Measurements from ENCODE around the gene CAMKK1. TPM values are rescaled to one million over a fixed set of nuclear protein-coding genes. Genes with fewer than 3 reads are reported as not detected.

The CAMKK1 gene
- total and polyA plus RNA-seq, 2 donors from 2014 or later = 2.6 to 6.0 TPM

DNA sequence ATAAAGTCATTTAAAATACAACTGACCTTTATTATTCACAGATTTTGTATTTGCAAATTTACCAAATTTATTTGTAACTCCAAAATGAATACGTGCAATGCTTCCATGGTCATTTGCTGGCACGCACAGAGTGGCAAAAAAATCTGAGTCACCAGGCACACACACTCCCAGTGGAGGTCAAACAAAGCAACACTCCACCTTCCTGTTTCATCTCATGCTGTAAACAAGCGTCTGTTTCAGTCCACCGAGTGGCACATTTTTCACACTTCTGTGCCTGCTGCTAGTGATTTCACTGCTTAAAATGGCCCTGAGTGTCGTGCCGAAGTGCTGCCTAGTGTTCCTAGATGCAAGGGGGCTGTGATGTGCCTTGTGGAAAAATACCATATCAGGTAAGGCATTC, 74.1 kb downstream of the CAMKK1 start:
- Histone ChIP-seq H3K9me3 (ENCODE audit: control insufficient read depth in 2 of 3, insufficient read depth in 1 of 3, low read length in 3 of 3) (no peaks in the 10 kb centered on the region), H3K27me3 (ENCODE audit: control insufficient read depth, insufficient read depth, low read length) (no peaks in the 10 kb centered on the region), H3K36me3 (ENCODE audit: control insufficient read depth in 2 of 3, insufficient read depth in 3 of 3, low read length in 3 of 3) (peaks cover 11 to 59% (median 35%) of the 10 kb centered on the region in 3 donors), H3K27ac (ENCODE audit: low read depth in 2 of 2, low read length in 2 of 2) (peak overlapping the region in 1 of 2 donors; percentile 44), H3K4me1 (ENCODE audit: control insufficient read depth in 2 of 3, insufficient read depth in 2 of 3, low read depth in 1 of 3, low read length in 3 of 3) (no peaks in the 10 kb centered on the region), H3K9ac (ENCODE audit: low read length in 3 of 3) (no peak overlapping the region), H3K4me3 (ENCODE audit: low read length in 3 of 3) (no peak overlapping the region)
- no peak for TF ChIP-seq CTCF (IDR thresholded peaks at IDR 0.05; ENCODE audit: borderline replicate concordance, extremely low read depth, insufficient read depth)
- FAIRE-seq (no peak), DNase-seq (no peak)
- intact Hi-C loops (cut with DNase I) = no loop called here

GRCh38 chr17:3817851-3818605, 74.8 kb downstream of the CAMKK1 start:
- Histone ChIP-seq H3K4me3 (ENCODE audit: low read length in 3 of 3) (no peak overlapping the region), H3K27ac (ENCODE audit: low read depth in 2 of 2, low read length in 2 of 2) (no peak overlapping the region)
- no peak for DNase-seq

DNA sequence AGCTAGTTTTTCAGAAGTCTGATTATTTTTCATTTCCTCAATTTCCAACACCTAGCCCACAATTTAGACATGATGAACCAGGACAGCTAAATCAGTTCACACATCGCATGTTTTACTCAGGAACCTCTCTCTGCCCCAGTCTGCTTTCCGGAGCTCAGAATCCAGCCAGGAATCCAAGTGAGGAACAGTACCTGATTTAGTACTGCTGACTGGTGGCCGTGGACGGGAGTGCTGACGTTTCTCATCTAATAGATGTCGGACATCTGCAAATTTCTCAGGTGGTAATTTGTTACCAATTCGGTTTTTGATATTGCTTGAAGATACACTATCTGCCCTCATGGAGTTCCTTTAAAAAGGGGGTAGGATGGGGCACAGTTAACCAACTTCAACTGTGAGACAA, 76.9 kb downstream of the CAMKK1 start:
- Histone ChIP-seq H3K9me3 (ENCODE audit: control insufficient read depth in 2 of 3, insufficient read depth in 1 of 3, low read length in 3 of 3) (no peaks in the 10 kb centered on the region), H3K4me3 (ENCODE audit: low read length in 3 of 3) (no peak overlapping the region), H3K27me3 (ENCODE audit: control insufficient read depth, insufficient read depth, low read length) (no peaks in the 10 kb centered on the region), H3K36me3 (ENCODE audit: control insufficient read depth in 2 of 3, insufficient read depth in 3 of 3, low read length in 3 of 3) (peaks cover 14 to 61% (median 27%) of the 10 kb centered on the region in 3 donors), H3K27ac (ENCODE audit: low read depth in 2 of 2, low read length in 2 of 2) (no peak overlapping the region), H3K9ac (ENCODE audit: low read length in 3 of 3) (no peak overlapping the region), H3K4me1 (ENCODE audit: control insufficient read depth in 2 of 3, insufficient read depth in 2 of 3, low read depth in 1 of 3, low read length in 3 of 3) (no peaks in the 10 kb centered on the region)
- no peak for DNase-seq
- FAIRE-seq = no peak
- no peak for TF ChIP-seq CTCF (IDR thresholded peaks at IDR 0.05; ENCODE audit: borderline replicate concordance, extremely low read depth, insufficient read depth)
- intact Hi-C loops (cut with DNase I) = no loop called here

More at GRCh38 chr17:3817851-3818605, 74.8 kb downstream of the CAMKK1 start:
- peaks cover 11 to 60% (median 33%) of the 10 kb centered on the region in 3 donors for H3K36me3 ChIP-seq (ENCODE audit: control insufficient read depth in 2 of 3, insufficient read depth in 3 of 3, low read length in 3 of 3)
- no peak overlapping the region for H3K9ac ChIP-seq (ENCODE audit: low read length in 3 of 3)
- no peaks in the 10 kb centered on the region for H3K27me3 ChIP-seq (ENCODE audit: control insufficient read depth, insufficient read depth, low read length)
- intact Hi-C loops (cut with DNase I) = no loop called here
- H3K4me1 ChIP-seq (ENCODE audit: control insufficient read depth in 2 of 3, insufficient read depth in 2 of 3, low read depth in 1 of 3, low read length in 3 of 3) = no peaks in the 10 kb centered on the region
- no peaks in the 10 kb centered on the region for H3K9me3 ChIP-seq (ENCODE audit: control insufficient read depth in 2 of 3, insufficient read depth in 1 of 3, low read length in 3 of 3)
- no peak for FAIRE-seq
- no peak for TF ChIP-seq CTCF (IDR thresholded peaks at IDR 0.05; ENCODE audit: borderline replicate concordance, extremely low read depth, insufficient read depth)
